ENCODE data around the gene PANX2. TPM values are rescaled to one million over a fixed set of nuclear protein-coding genes. Genes with fewer than 3 reads are reported as not detected.
"Not testable (repeated sequence)": the region's sequence is repeated elsewhere in the genome, so short reads cannot be mapped to it uniquely, and the experiment has no call there.

The PANX2 gene
- total RNA-seq, 1 donor from 2014 or later = 0.88 TPM

DNA sequence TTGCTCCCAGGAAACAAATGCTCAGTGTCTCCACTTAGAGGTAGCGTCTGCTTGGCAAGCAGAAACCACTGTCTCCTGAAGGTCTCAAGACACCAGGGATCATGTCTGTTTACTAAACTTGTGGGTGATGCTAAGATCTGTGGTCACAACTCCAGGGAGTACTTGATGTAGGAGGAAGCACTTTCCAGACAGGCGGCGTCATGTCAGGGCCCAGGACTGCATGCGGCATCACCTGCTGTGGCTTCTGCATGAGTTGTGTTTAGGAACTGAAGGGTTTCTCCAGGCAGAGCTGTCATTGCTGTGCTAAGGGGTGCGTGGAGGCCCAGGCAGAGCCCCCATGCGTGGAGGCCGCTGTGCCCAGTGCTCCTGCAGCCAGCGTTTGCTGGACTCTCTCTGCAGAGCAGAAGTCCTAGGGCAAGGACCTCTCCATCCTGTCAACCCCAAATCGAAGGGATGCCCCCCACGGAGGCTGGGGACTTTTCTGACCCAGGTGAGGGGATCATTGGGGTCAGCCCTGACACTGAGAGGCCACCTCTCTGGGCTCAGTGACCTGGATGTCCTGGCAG lies 8.1 kb upstream of the PANX2 start:
- no peak for DNase-seq (ENCODE audit: low spot score)
- no peaks in the 10 kb centered on the region for H3K9me3 Mint-ChIP-seq
- H3K4me3 Mint-ChIP-seq = no peak overlapping the region
- no peaks in the 10 kb centered on the region for H3K4me1 Mint-ChIP-seq
- H3K27ac Mint-ChIP-seq = no peak overlapping the region
- H3K79me2 ChIP-seq (ENCODE audit: low read depth) = no peaks in the 10 kb centered on the region
- H2AFZ ChIP-seq (replicated peaks) = no peak overlapping the region
- H3K9ac ChIP-seq = no peak overlapping the region
- no peaks in the 10 kb centered on the region for H4K20me1 ChIP-seq (ENCODE audit: low read depth)
- no peaks in the 10 kb centered on the region for H3K36me3 Mint-ChIP-seq
- H3K4me2 ChIP-seq = no peak overlapping the region
- peaks cover 9% of the 10 kb centered on the region for H3K27me3 ChIP-seq
- H3F3A ChIP-seq (ENCODE audit: low read depth) = no peaks in the 10 kb centered on the region
- H3K36me3 ChIP-seq = no peaks in the 10 kb centered on the region
- no peaks in the 10 kb centered on the region for H3K4me1 ChIP-seq
- no peaks in the 10 kb centered on the region for H3K9me3 ChIP-seq (ENCODE audit: low read depth)
- H3K27ac ChIP-seq = no peak overlapping the region
- no peak for TF ChIP-seq EZH2phosphoT487 (IDR thresholded peaks at IDR 0.05)
- TF ChIP-seq CTCF (IDR thresholded peaks at IDR 0.05) = no peak
- no peak for TF ChIP-seq EZH2 (IDR thresholded peaks at IDR 0.05)
- H3K4me3 ChIP-seq = no peak overlapping the region
- peaks cover 12% of the 10 kb centered on the region for H3K27me3 Mint-ChIP-seq (ENCODE audit: insufficient read depth, low read depth)

DNA sequence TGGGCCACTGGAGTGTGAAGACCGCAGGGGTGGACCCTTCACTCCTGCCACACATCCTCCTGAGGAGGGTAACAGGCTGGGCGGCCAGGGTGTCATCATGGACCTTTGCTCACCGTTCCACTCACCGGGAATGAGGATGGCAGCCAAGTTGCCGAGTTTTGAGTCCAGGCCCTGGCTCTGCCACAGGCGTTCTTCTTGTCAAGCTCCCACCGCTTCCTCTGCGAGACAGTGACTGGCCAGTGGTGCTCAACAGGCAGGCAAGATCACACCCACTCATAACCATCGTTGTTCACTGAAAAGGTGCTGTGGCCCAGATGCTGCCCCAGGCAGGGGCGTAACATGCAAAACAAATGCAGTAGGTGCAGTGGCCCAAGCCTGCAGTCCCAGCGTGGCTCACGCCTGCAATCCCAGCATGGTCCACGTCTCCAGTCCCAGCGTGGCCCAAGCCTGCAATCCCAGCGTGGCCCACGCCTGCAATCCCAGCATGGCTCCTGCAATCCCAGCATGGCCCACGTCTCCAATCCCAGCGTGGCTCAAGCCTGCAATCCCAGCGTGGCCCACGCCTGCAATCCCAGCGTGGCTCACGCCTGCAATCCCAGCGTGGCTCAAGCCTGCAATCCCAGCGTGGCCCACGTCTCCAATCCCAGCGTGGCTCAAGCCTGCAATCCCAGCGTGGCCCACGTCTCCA lies 5.0 kb upstream of the PANX2 start:
- Mint-ChIP-seq H3K27ac (no peak overlapping the region), H3K4me3 (no peak overlapping the region)
- DNase-seq (ENCODE audit: low spot score) = no peak

GRCh38 chr22:50167689-50168489 lies 2.6 kb upstream of the PANX2 start:
- H3K27ac Mint-ChIP-seq = no peak overlapping the region
- peaks cover 30% of the 10 kb centered on the region for H3K27me3 Mint-ChIP-seq (ENCODE audit: insufficient read depth, low read depth)
- DNase-seq (ENCODE audit: low spot score) = no peak
- H4K20me1 ChIP-seq (ENCODE audit: low read depth) = no peaks in the 10 kb centered on the region
- peak overlapping the region; percentile 41 for H3K4me3 Mint-ChIP-seq
- no peak overlapping the region for H2AFZ ChIP-seq (replicated peaks)
- peaks cover 13% of the 10 kb centered on the region for H3F3A ChIP-seq (ENCODE audit: low read depth)
- H3K9me3 ChIP-seq (ENCODE audit: low read depth) = no peaks in the 10 kb centered on the region
- no peaks in the 10 kb centered on the region for H3K79me2 ChIP-seq (ENCODE audit: low read depth)
- no peak overlapping the region for H3K4me2 ChIP-seq
- H3K4me1 ChIP-seq = no peaks in the 10 kb centered on the region
- H3K9ac ChIP-seq = no peak overlapping the region
- H3K4me1 Mint-ChIP-seq = peaks cover 8% of the 10 kb centered on the region
- no peak overlapping the region for H3K27ac ChIP-seq
- TF ChIP-seq CTCF (IDR thresholded peaks at IDR 0.05) = no peak
- TF ChIP-seq EZH2 (IDR thresholded peaks at IDR 0.05) = no peak
- H3K9me3 Mint-ChIP-seq = no peaks in the 10 kb centered on the region
- peaks cover 52% of the 10 kb centered on the region for H3K27me3 ChIP-seq
- H3K36me3 ChIP-seq = no peaks in the 10 kb centered on the region
- H3K4me3 ChIP-seq = no peak overlapping the region
- H3K36me3 Mint-ChIP-seq = no peaks in the 10 kb centered on the region

More for the DNA sequence above, 5.0 kb upstream of the PANX2 start:
- Histone ChIP-seq H3K4me3 (no peak overlapping the region), H3F3A (ENCODE audit: low read depth) (peaks cover 3% of the 10 kb centered on the region), H3K79me2 (ENCODE audit: low read depth) (no peaks in the 10 kb centered on the region), H3K27me3 (peaks cover 35% of the 10 kb centered on the region), H3K36me3 (no peaks in the 10 kb centered on the region), H3K9me3 (ENCODE audit: low read depth) (no peaks in the 10 kb centered on the region), H3K4me2 (no peak overlapping the region), H3K9ac (no peak overlapping the region), H4K20me1 (ENCODE audit: low read depth) (no peaks in the 10 kb centered on the region), H3K27ac (no peak overlapping the region), H2AFZ (replicated peaks) (no peak overlapping the region), H3K4me1 (no peaks in the 10 kb centered on the region)
- peaks cover 21% of the 10 kb centered on the region for H3K27me3 Mint-ChIP-seq (ENCODE audit: insufficient read depth, low read depth)
- no peaks in the 10 kb centered on the region for H3K9me3 Mint-ChIP-seq
- H3K36me3 Mint-ChIP-seq = no peaks in the 10 kb centered on the region
- H3K4me1 Mint-ChIP-seq = peaks cover 6% of the 10 kb centered on the region
- TF ChIP-seq EZH2phosphoT487 (IDR thresholded peaks at IDR 0.05) (no peak), CTCF (IDR thresholded peaks at IDR 0.05) (no peak), EZH2 (IDR thresholded peaks at IDR 0.05) (no peak)

GRCh38 chr22:50168490-50169180 lies 1.9 kb upstream of the PANX2 start:
- H3K4me2 ChIP-seq; H3K27ac Mint-ChIP-seq; H3K4me1 ChIP-seq; H3K9me3 Mint-ChIP-seq; DNase-seq (ENCODE audit: low spot score); H3K4me3 ChIP-seq; H3K79me2 ChIP-seq (ENCODE audit: low read depth); H3K9ac ChIP-seq; H3K4me1 Mint-ChIP-seq; H3K27ac ChIP-seq; H3K9me3 ChIP-seq (ENCODE audit: low read depth); H2AFZ ChIP-seq (replicated peaks); H3K36me3 Mint-ChIP-seq; H3K36me3 ChIP-seq; H4K20me1 ChIP-seq (ENCODE audit: low read depth): not testable (repeated sequence)
- Histone ChIP-seq H3K27me3 (peaks cover 52% of the 10 kb centered on the region), H3F3A (ENCODE audit: low read depth) (peaks cover 13% of the 10 kb centered on the region)
- H3K4me3 Mint-ChIP-seq = peak overlapping the region; percentile 85
- peaks cover 30% of the 10 kb centered on the region for H3K27me3 Mint-ChIP-seq (ENCODE audit: insufficient read depth, low read depth)

Measured in neural progenitor cell (in vitro differentiated cells).